Measurements from ENCODE around the gene NATD1. TPM values are rescaled to one million over a fixed set of nuclear protein-coding genes. Genes with fewer than 3 reads are reported as not detected.

The NATD1 gene
- total and polyA plus RNA-seq, 10 of the 15 experiments (the other 5 are each of a cell fraction or from before 2014, with no cell fraction given): 0.02 to 0.33 (median 0.15) TPM

GRCh38 chr17:21287703-21288449, 34.7 kb upstream of the NATD1 start (continued):
- TF ChIP-seq ZNF592 (IDR thresholded peaks at IDR 0.05): no peak
- peak; percentile 93 for TF ChIP-seq GATAD2B (conservative IDR thresholded peaks at IDR 0.05; ENCODE audit: low read depth)
- TF ChIP-seq NR2C2 (IDR thresholded peaks at IDR 0.05; ENCODE audit: borderline replicate concordance, control insufficient read depth, insufficient read length, low read depth): no peak
- TF ChIP-seq MTA3 (IDR thresholded peaks at IDR 0.05; ENCODE audit: borderline replicate concordance, low read length): no peak; the same call in 1 of the 2 replicates
- TF ChIP-seq SREBF2 (IDR thresholded peaks at IDR 0.05; ENCODE audit: low read length): no peak
- TF ChIP-seq NFIC (IDR thresholded peaks at IDR 0.05; ENCODE audit: low read depth, low read length): no peak
- TF ChIP-seq CTCF (IDR thresholded peaks at IDR 0.05 in 2 of 3, conservative IDR thresholded peaks at IDR 0.05 in 1 of 3; ENCODE audit: control insufficient read depth in 2 of 3, extremely low read depth in 1 of 3, insufficient read depth in 1 of 3, low read depth in 3 of 3, low read length in 3 of 3): no peak
- TF ChIP-seq PKNOX1 (IDR thresholded peaks at IDR 0.05): peak; percentile 61; the same call in 1 of the 2 replicates
- 0 out of 3 replicates have a peak, but pooled peaks of 1 of the 2 experiments have one; percentile 8 for TF ChIP-seq EGR1 (IDR thresholded peaks at IDR 0.05; ENCODE audit: borderline replicate concordance in 1 of 2, low read depth in 2 of 2, low read length in 2 of 2)
- TF ChIP-seq HDGF (IDR thresholded peaks at IDR 0.05): no peak; the same call in 1 of the 2 replicates
- no peak for TF ChIP-seq TCF7 (IDR thresholded peaks at IDR 0.05; ENCODE audit: borderline replicate concordance)
- TF ChIP-seq DPF2 (IDR thresholded peaks at IDR 0.05): peak; percentile 94
- no peak for TF ChIP-seq TARDBP (IDR thresholded peaks at IDR 0.05; ENCODE audit: borderline replicate concordance)
- peak; percentile 49 for TF ChIP-seq BCL3 (IDR thresholded peaks at IDR 0.05; ENCODE audit: borderline replicate concordance, insufficient read depth, low read depth, low read length, poor library complexity, severe bottlenecking)
- TF ChIP-seq MTA2 (IDR thresholded peaks at IDR 0.05; ENCODE audit: low read depth): peak; percentile 52; the same call in 1 of the 2 replicates
- TF ChIP-seq PML (IDR thresholded peaks at IDR 0.05; ENCODE audit: low read length): no peak
- no peak for TF ChIP-seq REST (IDR thresholded peaks at IDR 0.05; ENCODE audit: low read depth, low read length)
